AG04450 (cell line): ENCODE results near the gene ARHGDIG. TPM values are rescaled to one million over a fixed set of nuclear protein-coding genes. Genes with fewer than 3 reads are reported as not detected.

ENCODE experiments used
- CTCF ChIA-PET: fragments of 300-600, 350-600 bp; formaldehyde crosslinking; extraction: SDS; loops from one replicate; lab custom pipeline; 2022; ENCODE audit warnings: antibody characterized with exemption, inconsistent platforms; lab: Charles Lee
- POLR2A ChIA-PET: fragments of 350-600 bp; formaldehyde crosslinking; extraction: SDS; loops from one replicate; lab custom pipeline; 2021; ENCODE audit warnings: antibody characterized with exemption, inconsistent platforms; lab: Yijun Ruan, JAX
- DNase-seq: peaks from one replicate; pipeline ENCODE4 v3.0.0-alpha.2; 2011; ENCODE audit warnings: low read depth, low spot score
- H3K27ac ChIP-seq: one replicate; pipeline ENCODE4 v1.5.1; 2012; ENCODE audit warnings: low read depth, low read length, control low read depth
- H3K27me3 ChIP-seq: one replicate; pipeline ENCODE4 v1.6.0; 2012; ENCODE audit warnings: low read length; ENCODE audit not compliant: control insufficient read depth, insufficient read depth
- H3K4me3 ChIP-seq: 2 replicates; pipeline ENCODE4 v1.5.1; 2011; ENCODE audit warnings: mild to moderate bottlenecking, low read depth, low read length, control low read depth
- H3K9me3 ChIP-seq: 2 replicates; pipeline ENCODE4 v1.5.1; 2012; ENCODE audit warnings: low read length; ENCODE audit not compliant: control insufficient read depth, insufficient read depth
- CTCF ChIP-seq: IDR thresholded peaks from 2 replicates; pipeline ENCODE4 v1.5.1; 2011; ENCODE audit warnings: low read depth, low read length, control low read depth, inconsistent platforms
- polyA plus RNA-seq: library from polyadenylated mRNA; depleted of rRNA; stranded (reverse); fragments of >200 nt; gene quantifications from 2 replicates; pipeline ENCODE4 v1.2.3, GENCODE V29; 2011

The ARHGDIG gene
- polyA plus RNA-seq, 1 experiment, result not detected

- no peak overlapping the region for H3K4me3 ChIP-seq
- ChIA-PET POLR2A (no interaction called here), CTCF (no interaction called here)
- H3K9me3 ChIP-seq, result no peaks in the 10 kb centered on the region; the same call in 1 of the 2 replicates
- no peak for TF ChIP-seq CTCF
- no peak for DNase-seq
- no peak overlapping the region for H3K27ac ChIP-seq
- H3K27me3 ChIP-seq, result no peaks in the 10 kb centered on the region
Measured at GRCh38 chr16:301235-301634, 20.8 kb downstream of the ARHGDIG start.

GRCh38 chr16:301950-302349 is 21.6 kb downstream of the ARHGDIG start:
- no peak for DNase-seq
- Histone ChIP-seq H3K4me3 (no peak overlapping the region), H3K27me3 (no peaks in the 10 kb centered on the region), H3K9me3 (no peaks in the 10 kb centered on the region; the same call in 1 of the 2 replicates), H3K27ac (no peak overlapping the region)
- ChIA-PET CTCF (no interaction called here), POLR2A (no interaction called here)
- TF ChIP-seq CTCF, result no peak

GRCh38 chr16:303760-304505 is 23.5 kb downstream of the ARHGDIG start:
- DNase-seq, result no peak
- Histone ChIP-seq H3K9me3 (no peaks in the 10 kb centered on the region; the same call in 1 of the 2 replicates), H3K27ac (no peak overlapping the region), H3K4me3 (no peak overlapping the region), H3K27me3 (no peaks in the 10 kb centered on the region)
- ChIA-PET POLR2A (no interaction called here), CTCF (no interaction called here)
- no peak for TF ChIP-seq CTCF

GRCh38 chr16:305916-306626 is 25.7 kb downstream of the ARHGDIG start:
- DNase-seq, result no peak
- ChIA-PET POLR2A (interaction anchor here (0.7 kb wide), 1 partner anchor 19 kb away, joined by 3 read pairs; no protein-coding TSS in a partner anchor), CTCF (no interaction called here)
- Histone ChIP-seq H3K27ac (no peak overlapping the region), H3K4me3 (no peak overlapping the region), H3K9me3 (no peaks in the 10 kb centered on the region; the same call in 1 of the 2 replicates), H3K27me3 (no peaks in the 10 kb centered on the region)
- TF ChIP-seq CTCF, result no peak

- CTCF ChIA-PET, result no interaction called here
Measured at GRCh38 chr16:306911-307370, 26.6 kb downstream of the ARHGDIG start.

More at GRCh38 chr16:306911-307370, 26.6 kb downstream of the ARHGDIG start:
- Histone ChIP-seq H3K27ac (no peak overlapping the region), H3K27me3 (no peaks in the 10 kb centered on the region), H3K9me3 (no peaks in the 10 kb centered on the region; the same call in 1 of the 2 replicates), H3K4me3 (no peak overlapping the region)
- POLR2A ChIA-PET, result no interaction called here
- DNase-seq, result no peak
- TF ChIP-seq CTCF, result no peak
